Articular chondrocyte of knee joint (primary cell): ENCODE measurements around the gene HBD. TPM values are rescaled to one million over a fixed set of nuclear protein-coding genes. Genes with fewer than 3 reads are reported as not detected.

ENCODE experiments used
- total RNA-seq: library from RNA; depleted of rRNA; stranded (reverse); fragments of >200 nt; gene quantifications from 2 replicates; pipeline ENCODE4 v1.2.3, GENCODE V29; 2012

Gene HBD
- not detected in 2 replicates for total RNA-seq

GRCh38 chr11:5234381-5234834 is at the start of gene HBD:
TSS of gene HBD (minus strand) at chr11:5234483. CDS start at chr11:5234433, 50 bp downstream.

GRCh38 chr11:5269715-5270147 is 35.4 kb upstream of the HBD start, which contains the start of gene HBE1:
TSS of gene HBE1 (minus strand) at chr11:5269945. CDS start at chr11:5269890, 55 bp downstream.

GRCh38 chr11:5254646-5255413 is 20.5 kb upstream of the HBD start, which contains the start of gene HBG2:
TSS of gene HBG2 (minus strand) at chr11:5254781. CDS start at chr11:5254728, 53 bp downstream.

GRCh38 chr11:5249807-5250396 is 15.6 kb upstream of the HBD start, which contains the start of gene HBG1:
TSS of gene HBG1 (minus strand) at chr11:5249857. CDS start at chr11:5249804, 53 bp downstream.

GRCh38 chr11:5226732-5227310 is 7.5 kb downstream of the HBD start, which contains the start of gene HBB:
TSS of gene HBB (minus strand) at chr11:5227071. CDS start at chr11:5227021, 50 bp downstream.

GRCh38 chr11:5200582-5200981 is 33.7 kb downstream of the HBD start, which contains the start of gene OR51V1:
TSS of gene OR51V1 (minus strand) at chr11:5200682. CDS start at chr11:5200682, 0 bp downstream.

Other genes with a start within 250 kb of the HBD start
- not detected in 2 replicates for gene OR51L1, start 239.6 kb downstream of the HBD start, total RNA-seq
- not detected in 2 replicates for gene OR52J3, start 188.0 kb downstream of the HBD start, total RNA-seq
- not detected in 2 replicates for gene OR52E2, start 174.9 kb downstream of the HBD start, total RNA-seq
- gene OR52E1, start 164.9 kb downstream of the HBD start, total RNA-seq: not detected in 2 replicates
- not detected in 2 replicates for gene OR52A5, start 96.1 kb downstream of the HBD start, total RNA-seq
- gene OR52A1, start 79.7 kb downstream of the HBD start, total RNA-seq: not detected in 2 replicates
- not detected in 2 replicates for gene OR51V1, start 33.8 kb downstream of the HBD start, total RNA-seq
- not detected in 2 replicates for gene HBB, start 7.4 kb downstream of the HBD start, total RNA-seq
- gene HBG1, start 15.4 kb upstream of the HBD start, total RNA-seq: not detected in 2 replicates
- not detected in 2 replicates for gene HBG2, start 20.3 kb upstream of the HBD start, total RNA-seq
- not detected in 2 replicates for gene HBE1, start 35.5 kb upstream of the HBD start, total RNA-seq
- not detected in 2 replicates for gene OR51B4, start 67.5 kb upstream of the HBD start, total RNA-seq
- not detected in 2 replicates for gene OR51B2, start 89.8 kb upstream of the HBD start, total RNA-seq
- 0.11 and 0.26 TPM in 2 replicates for gene OR51B5, start 109.0 kb upstream of the HBD start, total RNA-seq
- not detected in 2 replicates for gene OR51B6, start 117.0 kb upstream of the HBD start, total RNA-seq
- not detected in 2 replicates for gene OR51M1, start 149.3 kb upstream of the HBD start, total RNA-seq
- gene OR51Q1, start 187.6 kb upstream of the HBD start, total RNA-seq: not detected in 2 replicates
- 0.22 TPM in 1 of 2 replicates, not detected in the other for gene OR51I1, start 207.0 kb upstream of the HBD start, total RNA-seq
- gene OR51I2, start 214.8 kb upstream of the HBD start, total RNA-seq: not detected in 2 replicates